Measurements from ENCODE around the gene ZNF384.
"Not testable (repeated sequence)": the region's sequence is repeated elsewhere in the genome, so short reads cannot be mapped to it uniquely, and the experiment has no call there.

Gene ZNF384

GRCh38 chr12:6688999-6689882 lies at the start of gene ZNF384:
Gene ZNF384, minus strand, starts transcription at chr12:6689375. Its CDS starts 9,855 bp downstream, at chr12:6679520.
- peak; percentile 85 to 88 for DNase-seq (ENCODE audit: low read depth in 2 of 2)

GRCh38 chr12:6736754-6737153 lies 47.6 kb upstream of the ZNF384 start:
- no peak for DNase-seq (ENCODE audit: low read depth in 2 of 2)

GRCh38 chr12:6735448-6736191 lies 46.4 kb upstream of the ZNF384 start:
- DNase-seq (ENCODE audit: low read depth in 2 of 2): peak in 1 of 2 donors; percentile 26

GRCh38 chr12:6734506-6735387 lies 45.6 kb upstream of the ZNF384 start:
- DNase-seq (ENCODE audit: low read depth in 2 of 2): no peak

- DNase-seq (ENCODE audit: low read depth in 2 of 2): no peak
Observed at GRCh38 chr12:6730169-6730568, 41.0 kb upstream of the ZNF384 start.

GRCh38 chr12:6729186-6729585 lies 40.0 kb upstream of the ZNF384 start:
- no peak for DNase-seq (ENCODE audit: low read depth in 2 of 2)

- no peak for DNase-seq (ENCODE audit: low read depth in 2 of 2)
Observed at GRCh38 chr12:6725350-6725749, 36.2 kb upstream of the ZNF384 start.

GRCh38 chr12:6724409-6724797 lies 35.2 kb upstream of the ZNF384 start:
- DNase-seq (ENCODE audit: low read depth in 2 of 2): no peak

GRCh38 chr12:6723607-6724408 lies 34.6 kb upstream of the ZNF384 start, which contains the start of gene COPS7A:
Gene COPS7A, plus strand, starts transcription at chr12:6724046. Its CDS starts 611 bp downstream, at chr12:6724657.
- DNase-seq (ENCODE audit: low read depth in 2 of 2): peak; percentile 93 to 99

- DNase-seq (ENCODE audit: low read depth in 2 of 2): no peak
Observed at GRCh38 chr12:6722863-6723262, 33.7 kb upstream of the ZNF384 start.

GRCh38 chr12:6716874-6717437 lies 27.8 kb upstream of the ZNF384 start:
- no peak for DNase-seq (ENCODE audit: low read depth in 2 of 2)

GRCh38 chr12:6716031-6716873 lies 27.1 kb upstream of the ZNF384 start:
- DNase-seq (ENCODE audit: low read depth in 2 of 2): not testable (repeated sequence)

- DNase-seq (ENCODE audit: low read depth in 2 of 2): no peak
Observed at GRCh38 chr12:6708960-6709394, 19.8 kb upstream of the ZNF384 start.

GRCh38 chr12:6708351-6708750 lies 19.2 kb upstream of the ZNF384 start:
- not testable (repeated sequence) for DNase-seq (ENCODE audit: low read depth in 2 of 2)

GRCh38 chr12:6703631-6704030 lies 14.5 kb upstream of the ZNF384 start:
- DNase-seq (ENCODE audit: low read depth in 2 of 2): no peak

- no peak for DNase-seq (ENCODE audit: low read depth in 2 of 2)
Observed at GRCh38 chr12:6701078-6701768, 12.0 kb upstream of the ZNF384 start.

GRCh38 chr12:6700646-6701051 lies 11.5 kb upstream of the ZNF384 start, which contains the start of gene PIANP:
Gene PIANP, minus strand, starts transcription at chr12:6700815. Its CDS starts 2,754 bp downstream, at chr12:6698061.
- DNase-seq (ENCODE audit: low read depth in 2 of 2): no peak

- no peak for DNase-seq (ENCODE audit: low read depth in 2 of 2)
Observed at GRCh38 chr12:6699989-6700645, 10.9 kb upstream of the ZNF384 start.
